Stimulated activated CD8-positive, alpha-beta memory T cell treated with anti-CD3 and anti-CD28 coated beads, Interleukin-2, amount 100 ng/mL, for 1 hour (primary cell): ENCODE data around the gene AJM1.
"Not testable (repeated sequence)": the region's sequence is repeated elsewhere in the genome, so short reads cannot be mapped to it uniquely, and the experiment has no call there.

ENCODE experiments used
- DNase-seq, 2 donors: peaks; one replicate each; pipeline ENCODE4 v3.0.0-alpha.2; 2020; ENCODE audit warnings: low read depth in 2 of 2

The AJM1 gene

GRCh38 chr9:136880651-136881050 lies 38.4 kb downstream of the AJM1 start:
- no peak for DNase-seq

- DNase-seq: no peak
Observed at GRCh38 chr9:136881691-136882108, 39.4 kb downstream of the AJM1 start.

- peak; percentile 81 to 86 for DNase-seq
Observed at GRCh38 chr9:136882109-136882946, 40.0 kb downstream of the AJM1 start.

- DNase-seq: not testable (repeated sequence)
Observed at GRCh38 chr9:136882947-136883283, 40.6 kb downstream of the AJM1 start.

- DNase-seq: not testable (repeated sequence)
Observed at GRCh38 chr9:136883670-136884069, 41.4 kb downstream of the AJM1 start.

- DNase-seq: peak; percentile 93 to 95
Observed at GRCh38 chr9:136885950-136886578, 43.8 kb downstream of the AJM1 start, which contains the start of gene TRAF2. TRAF2 (plus strand) TSS chr9:136886516; CDS start chr9:136898741, 12,225 bp downstream.

- peak in 1 of 2 donors; percentile 66 for DNase-seq
Observed at GRCh38 chr9:136886610-136887597, 44.6 kb downstream of the AJM1 start.

- DNase-seq: no peak
Observed at GRCh38 chr9:136888454-136888853, 46.2 kb downstream of the AJM1 start.

- no peak for DNase-seq
Observed at GRCh38 chr9:136889858-136890257, 47.6 kb downstream of the AJM1 start.

GRCh38 chr9:136890661-136891060 lies 48.4 kb downstream of the AJM1 start:
- DNase-seq: no peak
